ENCODE data around the gene RERE. TPM values are rescaled to one million over a fixed set of nuclear protein-coding genes. Genes with fewer than 3 reads are reported as not detected.

RERE gene
- total RNA-seq, 1 experiment from 2014 or later, result 217 TPM

DNA sequence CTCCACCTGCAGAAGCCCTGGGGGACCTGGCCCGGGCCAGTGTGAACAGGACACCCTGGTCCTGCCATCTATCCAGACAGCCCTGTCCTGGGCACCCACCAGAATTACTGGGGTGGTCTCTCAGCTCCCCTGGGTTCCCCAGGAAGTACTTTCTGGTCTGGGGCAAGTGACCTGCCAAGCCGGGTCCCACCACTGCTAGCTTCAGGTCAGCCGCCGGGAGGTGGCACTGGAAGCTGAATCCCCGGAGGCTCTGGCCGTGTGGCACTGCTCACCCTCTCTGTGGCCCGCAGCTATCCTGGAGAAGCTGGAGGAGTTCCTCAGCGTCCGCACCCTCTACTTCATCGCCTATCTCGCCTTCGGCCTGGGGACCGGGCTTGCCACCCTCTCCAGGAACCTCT lies 478.2 kb downstream of the RERE start:
- TF ChIP-seq, protein P1, sequence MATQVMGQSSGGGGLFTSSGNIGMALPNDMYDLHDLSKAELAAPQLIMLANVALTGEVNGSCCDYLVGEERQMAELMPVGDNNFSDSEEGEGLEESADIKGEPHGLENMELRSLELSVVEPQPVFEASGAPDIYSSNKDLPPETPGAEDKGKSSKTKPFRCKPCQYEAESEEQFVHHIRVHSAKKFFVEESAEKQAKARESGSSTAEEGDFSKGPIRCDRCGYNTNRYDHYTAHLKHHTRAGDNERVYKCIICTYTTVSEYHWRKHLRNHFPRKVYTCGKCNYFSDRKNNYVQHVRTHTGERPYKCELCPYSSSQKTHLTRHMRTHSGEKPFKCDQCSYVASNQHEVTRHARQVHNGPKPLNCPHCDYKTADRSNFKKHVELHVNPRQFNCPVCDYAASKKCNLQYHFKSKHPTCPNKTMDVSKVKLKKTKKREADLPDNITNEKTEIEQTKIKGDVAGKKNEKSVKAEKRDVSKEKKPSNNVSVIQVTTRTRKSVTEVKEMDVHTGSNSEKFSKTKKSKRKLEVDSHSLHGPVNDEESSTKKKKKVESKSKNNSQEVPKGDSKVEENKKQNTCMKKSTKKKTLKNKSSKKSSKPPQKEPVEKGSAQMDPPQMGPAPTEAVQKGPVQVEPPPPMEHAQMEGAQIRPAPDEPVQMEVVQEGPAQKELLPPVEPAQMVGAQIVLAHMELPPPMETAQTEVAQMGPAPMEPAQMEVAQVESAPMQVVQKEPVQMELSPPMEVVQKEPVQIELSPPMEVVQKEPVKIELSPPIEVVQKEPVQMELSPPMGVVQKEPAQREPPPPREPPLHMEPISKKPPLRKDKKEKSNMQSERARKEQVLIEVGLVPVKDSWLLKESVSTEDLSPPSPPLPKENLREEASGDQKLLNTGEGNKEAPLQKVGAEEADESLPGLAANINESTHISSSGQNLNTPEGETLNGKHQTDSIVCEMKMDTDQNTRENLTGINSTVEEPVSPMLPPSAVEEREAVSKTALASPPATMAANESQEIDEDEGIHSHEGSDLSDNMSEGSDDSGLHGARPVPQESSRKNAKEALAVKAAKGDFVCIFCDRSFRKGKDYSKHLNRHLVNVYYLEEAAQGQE (IDR thresholded peaks at IDR 0.05; ENCODE audit: insufficient read depth in 1 of 2, low read depth in 2 of 2, low read length in 1 of 2), result no peak
- TF ChIP-seq, protein P2, sequence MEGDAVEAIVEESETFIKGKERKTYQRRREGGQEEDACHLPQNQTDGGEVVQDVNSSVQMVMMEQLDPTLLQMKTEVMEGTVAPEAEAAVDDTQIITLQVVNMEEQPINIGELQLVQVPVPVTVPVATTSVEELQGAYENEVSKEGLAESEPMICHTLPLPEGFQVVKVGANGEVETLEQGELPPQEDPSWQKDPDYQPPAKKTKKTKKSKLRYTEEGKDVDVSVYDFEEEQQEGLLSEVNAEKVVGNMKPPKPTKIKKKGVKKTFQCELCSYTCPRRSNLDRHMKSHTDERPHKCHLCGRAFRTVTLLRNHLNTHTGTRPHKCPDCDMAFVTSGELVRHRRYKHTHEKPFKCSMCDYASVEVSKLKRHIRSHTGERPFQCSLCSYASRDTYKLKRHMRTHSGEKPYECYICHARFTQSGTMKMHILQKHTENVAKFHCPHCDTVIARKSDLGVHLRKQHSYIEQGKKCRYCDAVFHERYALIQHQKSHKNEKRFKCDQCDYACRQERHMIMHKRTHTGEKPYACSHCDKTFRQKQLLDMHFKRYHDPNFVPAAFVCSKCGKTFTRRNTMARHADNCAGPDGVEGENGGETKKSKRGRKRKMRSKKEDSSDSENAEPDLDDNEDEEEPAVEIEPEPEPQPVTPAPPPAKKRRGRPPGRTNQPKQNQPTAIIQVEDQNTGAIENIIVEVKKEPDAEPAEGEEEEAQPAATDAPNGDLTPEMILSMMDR (IDR thresholded peaks at IDR 0.05), result no peak
- TF ChIP-seq SIN3A (IDR thresholded peaks at IDR 0.05; ENCODE audit: borderline replicate concordance, insufficient read depth, low read depth, low read length) (no peak), TCF7L2 (IDR thresholded peaks at IDR 0.05; ENCODE audit: low read depth, low read length) (no peak), POLR2AphosphoS5 (IDR thresholded peaks at IDR 0.05; ENCODE audit: low read depth, low read length) (no peak)
- no peaks in the 10 kb centered on the region for H3K27me3 ChIP-seq (ENCODE audit: control insufficient read depth, insufficient read depth, low read length)
- POLR2A ChIA-PET, result no interaction called here
- in situ Hi-C loops (cut with HindIII; ENCODE audit: low pct_unique_long_range_greater_than_20kb, low sequenced_read_pairs) (no loop called here), intact Hi-C loops (cut with micrococcal nuclease; ENCODE audit: unreplicated experiment) (no loop called here)
- H3K4me3 ChIP-seq (ENCODE audit: low read depth in 2 of 2, low read length in 2 of 2), result no peak overlapping the region
- no peaks in the 10 kb centered on the region for H3K9me3 ChIP-seq (ENCODE audit: control insufficient read depth, insufficient read depth, low read depth, low read length)
- no TSS peak for BruUV-seq (replicated peaks)
- CTCF ChIA-PET, result no interaction called here
- no peak for DNase-seq (ENCODE audit: low read depth, low spot score)
- peaks cover 14% of the 10 kb centered on the region for H3K4me1 ChIP-seq (ENCODE audit: control insufficient read depth, insufficient read depth, low read length)
- no peak overlapping the region for H3K27ac ChIP-seq (ENCODE audit: low read length)
- ATAC-seq, result no peak
- H3K36me3 ChIP-seq (ENCODE audit: control insufficient read depth, insufficient read depth, low read length), result no peaks in the 10 kb centered on the region

DNA sequence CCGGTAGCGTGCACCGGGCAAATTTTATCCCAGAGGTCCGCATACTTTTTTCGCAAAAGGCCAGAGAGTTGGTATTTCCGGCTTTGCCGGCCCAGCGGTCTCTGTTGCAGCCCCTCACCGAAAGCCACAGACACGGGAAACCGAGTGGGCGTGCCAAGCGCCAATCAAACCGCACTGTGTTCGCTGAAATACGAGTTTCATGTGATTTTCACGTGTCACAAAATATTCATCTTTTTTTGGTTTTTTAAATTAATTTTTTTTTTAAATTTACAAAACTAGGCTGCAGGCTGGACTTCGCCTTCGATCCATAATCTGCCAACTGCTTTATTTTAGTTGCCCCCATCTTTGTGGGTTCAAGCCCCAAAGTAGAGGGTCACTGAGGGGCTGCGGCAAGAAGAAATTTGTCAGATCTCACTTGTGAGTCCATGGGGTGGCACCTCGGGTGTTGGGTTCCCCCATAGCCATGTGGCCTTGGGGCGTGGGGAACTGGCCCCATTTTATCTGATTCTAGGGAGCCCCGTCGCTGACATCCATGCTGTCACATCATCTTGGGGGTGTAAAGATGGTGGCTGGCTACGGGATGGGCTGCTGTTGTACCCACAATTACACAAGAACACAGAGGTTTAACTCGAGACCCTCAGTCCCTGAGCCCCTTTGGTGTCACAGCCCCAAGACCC lies 478.8 kb downstream of the RERE start:
- TF ChIP-seq SIN3A (IDR thresholded peaks at IDR 0.05; ENCODE audit: borderline replicate concordance, insufficient read depth, low read depth, low read length) (no peak), TCF7L2 (IDR thresholded peaks at IDR 0.05; ENCODE audit: low read depth, low read length) (no peak), POLR2AphosphoS5 (IDR thresholded peaks at IDR 0.05; ENCODE audit: low read depth, low read length) (no peak)
- TF ChIP-seq, protein P1 (IDR thresholded peaks at IDR 0.05; ENCODE audit: insufficient read depth in 1 of 2, low read depth in 2 of 2, low read length in 1 of 2), result no peak
- TF ChIP-seq, protein P2 (IDR thresholded peaks at IDR 0.05), result no peak
- ATAC-seq, result no peak
- intact Hi-C loops (cut with micrococcal nuclease; ENCODE audit: unreplicated experiment) (no loop called here), in situ Hi-C loops (cut with HindIII; ENCODE audit: low pct_unique_long_range_greater_than_20kb, low sequenced_read_pairs) (no loop called here)
- no TSS peak for BruUV-seq (replicated peaks)
- POLR2A ChIA-PET, result no interaction called here
- CTCF ChIA-PET, result no interaction called here
- no peaks in the 10 kb centered on the region for H3K27me3 ChIP-seq (ENCODE audit: control insufficient read depth, insufficient read depth, low read length)
- H3K4me1 ChIP-seq (ENCODE audit: control insufficient read depth, insufficient read depth, low read length), result peaks cover 8% of the 10 kb centered on the region
- H3K4me3 ChIP-seq (ENCODE audit: low read depth in 2 of 2, low read length in 2 of 2), result no peak overlapping the region
- H3K36me3 ChIP-seq (ENCODE audit: control insufficient read depth, insufficient read depth, low read length), result no peaks in the 10 kb centered on the region
- no peak for DNase-seq (ENCODE audit: low read depth, low spot score)
- H3K9me3 ChIP-seq (ENCODE audit: control insufficient read depth, insufficient read depth, low read depth, low read length), result no peaks in the 10 kb centered on the region
- no peak overlapping the region for H3K27ac ChIP-seq (ENCODE audit: low read length)

Data from Panc1 (cell line).